HCT116 (cell line): ENCODE results near the gene KIF5C. TPM values are rescaled to one million over a fixed set of nuclear protein-coding genes. Genes with fewer than 3 reads are reported as not detected.

Experiments
- ATAC-seq: fragments of 200-7000 bp; cut with Tn5 transposase; 2 replicates; pipeline ENCODE4 v1.9.1; 2020; ENCODE audit warnings: mild to moderate bottlenecking, moderate library complexity
- BruUV-seq: library from RNA; stranded (reverse); fragments of 400-500 nt; replicated peaks from 2 replicates; lab custom pipeline; 2021; lab: Mats Ljungman, UMichigan
- CTCF ChIA-PET: fragments of 300-600 bp; sonication (Branson Sonifier 250); formaldehyde crosslinking; loops from one replicate; lab custom pipeline; 2021; ENCODE audit warnings: antibody characterized with exemption; lab: Charles Lee
- POLR2A ChIA-PET: fragments of 300-600, 350-600 bp; sonication (Branson Sonifier 250); formaldehyde crosslinking; loops from one replicate; lab custom pipeline; 2021; ENCODE audit warnings: antibody characterized with exemption; lab: Charles Lee
- RAD21 ChIA-PET, 2 experiments: fragments of 300-600 bp; sonication (Branson Sonifier 250); formaldehyde crosslinking; loops; one replicate each; lab custom pipeline; 2023; ENCODE audit warnings: low total read pairs in 2 of 2; ENCODE audit not compliant: uncharacterized antibody in 2 of 2, unreplicated experiment in 2 of 2, low non-redundant PET in 1 of 2; lab: Charles Lee
- DNase-seq: peaks from one replicate; pipeline ENCODE4 v3.0.0-alpha.2; 2010; ENCODE audit warnings: low read depth, low spot score
- H2AFZ ChIP-seq: fragments of 200-600 bp; shearing (Covaris generic), sonication (generic); 2 replicates; pipeline ENCODE4 v1.6.1; 2017; ENCODE audit warnings: low read depth, mixed run types, mixed read lengths, antibody characterized with exemption, low read length; ENCODE audit not compliant: poor library complexity, severe bottlenecking
- H3K27ac ChIP-seq: 2 replicates; pipeline ENCODE4 v1.5.1; 2012; ENCODE audit warnings: low read depth, low read length
- H3K27me3 ChIP-seq: fragments of 200-600 bp; sonication (generic); 2 replicates; pipeline ENCODE4 v1.6.1; 2016; ENCODE audit warnings: mixed run types, low read length, mixed read lengths; ENCODE audit not compliant: insufficient read depth
- H3K36me3 ChIP-seq, 2 experiments: fragments of 200-500 bp in 1 of 2; fragments of 200-600 bp in 1 of 2; sonication (Bioruptor generic) in 1 of 2; sonication (generic) in 1 of 2; 2 replicates each; pipeline versions ENCODE4 v1.5.1 to v1.6.1; 2014 to 2016; ENCODE audit warnings: low read length in 2 of 2, inconsistent platforms in 1 of 2, mixed read lengths in 1 of 2, mixed run types in 1 of 2; ENCODE audit not compliant: insufficient read depth in 2 of 2, control insufficient read depth in 1 of 2
- H3K4me1 ChIP-seq, 2 experiments: fragments of 200-600 bp in 1 of 2; sonication (generic) in 1 of 2; 2 replicates each; pipeline versions ENCODE4 v1.5.1 to v1.6.1; 2012 to 2017; ENCODE audit warnings: low read length in 2 of 2, inconsistent platforms in 1 of 2, mild to moderate bottlenecking in 1 of 2, mixed read lengths in 1 of 2, mixed run types in 1 of 2, moderate library complexity in 1 of 2; ENCODE audit not compliant: insufficient read depth in 2 of 2, control insufficient read depth in 1 of 2
- H3K4me2 ChIP-seq: fragments of 200-600 bp; sonication (generic); 2 replicates; pipeline ENCODE4 v1.6.1; 2017; ENCODE audit warnings: mixed run types, low read length, mixed read lengths
- H3K4me3 ChIP-seq, 2 experiments: fragments of 200-600 bp in 1 of 2; sonication (generic) in 1 of 2; replicated peaks in 1 of 2; 2 replicates each; pipeline ENCODE4 v1.5.1; 2011 to 2016; ENCODE audit warnings: low read length in 2 of 2, control low read depth in 1 of 2, low read depth in 1 of 2, mild to moderate bottlenecking in 1 of 2, mixed read lengths in 1 of 2, mixed run types in 1 of 2
- H3K79me2 ChIP-seq: fragments of 200-600 bp; sonication (generic); 2 replicates; pipeline ENCODE4 v1.6.1; 2017; ENCODE audit warnings: mild to moderate bottlenecking, mixed run types, low read length, moderate library complexity, mixed read lengths; ENCODE audit not compliant: insufficient read depth
- H3K9ac ChIP-seq: fragments of 200-600 bp; sonication (generic); 2 replicates; pipeline ENCODE4 v1.6.1; 2016; ENCODE audit warnings: low read length, mixed read lengths
- H3K9me2 ChIP-seq: fragments of 200-600 bp; sonication (generic), shearing (Covaris generic); 2 replicates; pipeline ENCODE4 v1.6.1; 2017; ENCODE audit warnings: mixed run types, mild to moderate bottlenecking, moderate library complexity; ENCODE audit not compliant: insufficient read depth
- H3K9me3 ChIP-seq, 2 experiments: fragments of 200-500 bp in 1 of 2; fragments of 200-600 bp in 1 of 2; sonication (Bioruptor generic) in 1 of 2; sonication (generic) in 1 of 2; 2 replicates each; pipeline ENCODE4 v1.6.1; 2014 to 2017; ENCODE audit warnings: low read length in 2 of 2, mixed read lengths in 2 of 2, inconsistent platforms in 1 of 2, low read depth in 1 of 2, mild to moderate bottlenecking in 1 of 2, mixed run types in 1 of 2, moderate library complexity in 1 of 2; ENCODE audit not compliant: control insufficient read depth in 1 of 2, insufficient read depth in 1 of 2
- H4K20me1 ChIP-seq: fragments of 200-600 bp; sonication (generic), shearing (Covaris generic); 2 replicates; pipeline ENCODE4 v1.6.1; 2017; ENCODE audit warnings: mixed run types, mild to moderate bottlenecking, moderate library complexity; ENCODE audit not compliant: insufficient read depth
- CBX3 ChIP-seq: IDR thresholded peaks from 2 replicates; pipeline ENCODE4 v1.6.1; 2012; ENCODE audit warnings: low read depth
- FOSL1 ChIP-seq: IDR thresholded peaks from 2 replicates; pipeline ENCODE4 v1.6.1; 2012; ENCODE audit warnings: low read depth
- SP1 ChIP-seq: IDR thresholded peaks from 2 replicates; pipeline ENCODE4 v1.6.1; 2012; ENCODE audit warnings: low read depth
- TCF7L2 ChIP-seq: IDR thresholded peaks from 2 replicates; pipeline ENCODE4 v1.7.0; 2011; ENCODE audit warnings: borderline replicate concordance, inconsistent platforms; ENCODE audit not compliant: insufficient read depth, insufficient read length; ENCODE audit errors: extremely low read depth
- ZFX ChIP-seq: fragments of 450-650 bp; IDR thresholded peaks from 2 replicates; pipeline ENCODE4 v1.6.1; 2017
- intact Hi-C: fragments of 100-400 bp; cut with micrococcal nuclease; formaldehyde crosslinking; loops from 2 replicates; pipeline ENCODE4 v1.10.0; 2022
- total RNA-seq: library from RNA; stranded (reverse); gene quantifications from one replicate; pipeline ENCODE4 v1.2.1, GENCODE V29; 2021; ENCODE audit not compliant: unreplicated experiment
- TF ChIP-seq, protein P1 (sequence below): IDR thresholded peaks from 2 replicates; pipeline ENCODE4 v1.6.1; 2012; ENCODE audit warnings: low read depth

The KIF5C gene
- total RNA-seq, 1 experiment from 2014 or later: 6.5 TPM

GRCh38 chr2:149064365-149064841 is 189.4 kb downstream of the KIF5C start:
- H2AFZ ChIP-seq: no peak overlapping the region
- intact Hi-C loops: no loop called here
- H3K9me3 ChIP-seq: no peaks in the 10 kb centered on the region
- ChIA-PET CTCF (no interaction called here), RAD21 (no interaction called here), POLR2A (no interaction called here)
- no peak overlapping the region for H3K4me2 ChIP-seq
- H3K9ac ChIP-seq: no peak overlapping the region
- no peaks in the 10 kb centered on the region for H4K20me1 ChIP-seq
- ATAC-seq (no peak), DNase-seq (no peak)
- peaks cover 0 to 5% of the 10 kb centered on the region in 2 experiments; a peak in 1 of 4 replicates for H3K4me1 ChIP-seq
- BruUV-seq: no TSS peak
- no peaks in the 10 kb centered on the region for H3K79me2 ChIP-seq
- H3K27ac ChIP-seq: no peak overlapping the region
- H3K36me3 ChIP-seq: no peaks in the 10 kb centered on the region
- TF ChIP-seq, protein P1, sequence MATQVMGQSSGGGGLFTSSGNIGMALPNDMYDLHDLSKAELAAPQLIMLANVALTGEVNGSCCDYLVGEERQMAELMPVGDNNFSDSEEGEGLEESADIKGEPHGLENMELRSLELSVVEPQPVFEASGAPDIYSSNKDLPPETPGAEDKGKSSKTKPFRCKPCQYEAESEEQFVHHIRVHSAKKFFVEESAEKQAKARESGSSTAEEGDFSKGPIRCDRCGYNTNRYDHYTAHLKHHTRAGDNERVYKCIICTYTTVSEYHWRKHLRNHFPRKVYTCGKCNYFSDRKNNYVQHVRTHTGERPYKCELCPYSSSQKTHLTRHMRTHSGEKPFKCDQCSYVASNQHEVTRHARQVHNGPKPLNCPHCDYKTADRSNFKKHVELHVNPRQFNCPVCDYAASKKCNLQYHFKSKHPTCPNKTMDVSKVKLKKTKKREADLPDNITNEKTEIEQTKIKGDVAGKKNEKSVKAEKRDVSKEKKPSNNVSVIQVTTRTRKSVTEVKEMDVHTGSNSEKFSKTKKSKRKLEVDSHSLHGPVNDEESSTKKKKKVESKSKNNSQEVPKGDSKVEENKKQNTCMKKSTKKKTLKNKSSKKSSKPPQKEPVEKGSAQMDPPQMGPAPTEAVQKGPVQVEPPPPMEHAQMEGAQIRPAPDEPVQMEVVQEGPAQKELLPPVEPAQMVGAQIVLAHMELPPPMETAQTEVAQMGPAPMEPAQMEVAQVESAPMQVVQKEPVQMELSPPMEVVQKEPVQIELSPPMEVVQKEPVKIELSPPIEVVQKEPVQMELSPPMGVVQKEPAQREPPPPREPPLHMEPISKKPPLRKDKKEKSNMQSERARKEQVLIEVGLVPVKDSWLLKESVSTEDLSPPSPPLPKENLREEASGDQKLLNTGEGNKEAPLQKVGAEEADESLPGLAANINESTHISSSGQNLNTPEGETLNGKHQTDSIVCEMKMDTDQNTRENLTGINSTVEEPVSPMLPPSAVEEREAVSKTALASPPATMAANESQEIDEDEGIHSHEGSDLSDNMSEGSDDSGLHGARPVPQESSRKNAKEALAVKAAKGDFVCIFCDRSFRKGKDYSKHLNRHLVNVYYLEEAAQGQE: no peak
- TF ChIP-seq FOSL1: no peak
- no peak for TF ChIP-seq ZFX
- no peak for TF ChIP-seq CBX3
- TF ChIP-seq SP1: no peak
- no peak for TF ChIP-seq TCF7L2
- H3K4me3 ChIP-seq: no peak overlapping the region
- H3K27me3 ChIP-seq: no peaks in the 10 kb centered on the region
- no peaks in the 10 kb centered on the region for H3K9me2 ChIP-seq
